T-helper 2 cell treated with Interferon-gamma antibody and Interleukin-4, amounts not matched to agents 5 μg/mL and 100 μg/mL, for 36 hours (primary cell): ENCODE data around the gene IFI35.
A peak's percentile ranks its signal among the peaks of the same experiment; 100 is the strongest.
"Not testable (repeated sequence)": the region's sequence is repeated elsewhere in the genome, so short reads cannot be mapped to it uniquely, and the experiment has no call there.

Experiments
- DNase-seq: peaks from one replicate; pipeline ENCODE4 v3.0.0; 2021; ENCODE audit warnings: low spot score
- H3K27ac Mint-ChIP-seq: one replicate; pipeline ENCODE4 v1.8.0; 2021; ENCODE audit warnings: mild to moderate bottlenecking, mixed read lengths
- H3K27me3 Mint-ChIP-seq: one replicate; pipeline ENCODE4 v1.8.0; 2021; ENCODE audit warnings: low read depth, mixed read lengths
- H3K36me3 Mint-ChIP-seq: one replicate; pipeline ENCODE4 v1.8.0; 2021; ENCODE audit warnings: low read depth, mixed read lengths
- H3K4me1 Mint-ChIP-seq: one replicate; pipeline ENCODE4 v1.8.0; 2021; ENCODE audit warnings: low read depth, mixed read lengths
- H3K4me3 Mint-ChIP-seq: one replicate; pipeline ENCODE4 v1.8.0; 2022; ENCODE audit warnings: mild to moderate bottlenecking, moderate library complexity, mixed read lengths
- H3K9me3 Mint-ChIP-seq: one replicate; pipeline ENCODE4 v1.8.0; 2021; ENCODE audit warnings: mixed read lengths

Gene IFI35

DNA sequence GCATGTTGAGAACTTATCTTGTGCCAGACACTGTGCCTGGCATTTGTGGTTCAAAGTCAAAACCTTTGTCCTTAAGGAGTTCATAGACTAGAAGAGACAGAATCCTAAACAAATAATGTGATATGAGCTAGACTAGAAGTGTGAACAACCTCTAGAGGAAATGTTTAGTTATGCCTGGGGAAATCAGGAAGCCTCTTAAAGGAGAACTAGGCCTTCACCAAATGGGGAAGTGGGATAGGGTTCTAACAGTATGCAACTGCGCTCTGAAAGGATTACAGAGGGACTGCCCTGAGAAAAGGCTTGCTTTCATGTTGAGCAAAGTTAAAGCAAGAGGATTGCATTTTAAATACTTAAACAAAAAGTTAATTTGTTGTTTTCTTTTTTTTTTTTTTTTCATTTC is 21.4 kb upstream of the IFI35 start:
- Mint-ChIP-seq H3K4me1 (peaks cover 17% of the 10 kb centered on the region), H3K9me3 (no peaks in the 10 kb centered on the region), H3K27ac (no peak overlapping the region), H3K36me3 (peaks cover 45% of the 10 kb centered on the region), H3K27me3 (no peaks in the 10 kb centered on the region), H3K4me3 (no peak overlapping the region)
- no peak for DNase-seq

DNA sequence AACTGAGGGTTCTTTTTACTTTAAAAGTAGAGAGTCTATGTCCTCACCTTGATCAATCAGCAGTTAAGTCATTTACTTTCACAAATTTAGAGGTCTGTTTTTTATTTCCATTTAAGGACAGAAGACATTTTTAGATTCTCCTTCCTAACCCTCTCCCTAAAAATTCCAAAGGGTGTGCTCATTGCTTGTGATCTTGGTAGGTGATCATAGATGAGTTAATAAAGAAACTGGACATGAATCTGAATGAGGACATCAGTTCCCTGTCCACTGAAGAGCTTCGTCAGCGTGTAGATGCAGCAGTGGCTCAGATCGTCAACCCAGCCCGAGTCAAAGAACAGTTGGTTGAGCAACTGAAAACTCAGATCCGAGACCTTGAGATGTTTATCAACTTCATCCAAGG is 17.4 kb upstream of the IFI35 start:
- Mint-ChIP-seq H3K27ac (no peak overlapping the region), H3K36me3 (peaks cover 54% of the 10 kb centered on the region), H3K4me3 (no peak overlapping the region), H3K27me3 (no peaks in the 10 kb centered on the region), H3K4me1 (peaks cover 7% of the 10 kb centered on the region), H3K9me3 (no peaks in the 10 kb centered on the region)
- no peak for DNase-seq

GRCh38 chr17:42989726-42990652 is 16.6 kb upstream of the IFI35 start:
- Mint-ChIP-seq H3K27ac (no peak overlapping the region), H3K36me3 (peaks cover 57% of the 10 kb centered on the region), H3K9me3 (no peaks in the 10 kb centered on the region), H3K4me3 (no peak overlapping the region), H3K4me1 (peaks cover 3% of the 10 kb centered on the region), H3K27me3 (no peaks in the 10 kb centered on the region)
- no peak for DNase-seq

DNA sequence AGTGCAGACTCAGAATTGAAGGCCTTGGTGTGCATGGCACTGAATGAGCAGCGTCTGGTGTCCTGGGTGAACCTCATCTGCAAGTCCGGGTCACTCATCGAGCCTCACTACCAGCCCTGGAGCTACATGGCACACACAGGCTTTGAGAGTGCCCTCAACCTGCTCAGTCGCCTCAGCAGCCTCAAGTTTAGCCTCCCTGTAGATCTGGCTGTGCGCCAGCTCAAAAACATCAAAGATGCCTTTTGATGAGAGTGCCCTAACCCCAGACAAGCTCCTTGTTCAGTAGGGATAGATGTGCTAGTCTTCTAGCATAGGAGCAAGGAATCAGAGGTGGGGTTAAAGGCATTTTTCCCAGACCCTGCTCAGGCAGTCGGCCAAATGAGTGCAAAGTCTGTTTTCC is 15.1 kb upstream of the IFI35 start:
- H3K9me3 Mint-ChIP-seq, result no peaks in the 10 kb centered on the region
- H3K4me1 Mint-ChIP-seq, result no peaks in the 10 kb centered on the region
- DNase-seq, result no peak
- no peak overlapping the region for H3K27ac Mint-ChIP-seq
- H3K27me3 Mint-ChIP-seq, result no peaks in the 10 kb centered on the region
- no peak overlapping the region for H3K4me3 Mint-ChIP-seq
- H3K36me3 Mint-ChIP-seq, result peaks cover 46% of the 10 kb centered on the region

DNA sequence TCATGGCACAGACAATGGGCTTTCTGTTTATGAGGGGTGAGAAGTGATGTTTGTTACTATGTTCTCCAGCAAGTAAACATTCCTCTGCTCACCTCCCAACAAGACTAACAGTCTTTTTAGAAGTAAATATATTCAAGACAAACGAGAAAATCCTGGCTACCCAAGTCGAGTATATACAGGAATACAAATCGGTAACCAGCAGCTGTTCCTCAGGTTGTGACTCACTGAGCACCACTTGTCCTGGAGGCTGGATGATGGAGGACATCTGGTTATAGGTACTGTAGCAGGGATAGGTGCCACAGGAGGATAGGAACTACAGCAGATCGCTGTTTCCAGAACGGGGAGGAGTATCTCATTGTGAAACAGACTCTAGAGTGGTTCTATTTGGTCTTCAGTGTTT is 13.7 kb upstream of the IFI35 start:
- Mint-ChIP-seq H3K27me3 (no peaks in the 10 kb centered on the region), H3K27ac (no peak overlapping the region), H3K36me3 (peaks cover 43% of the 10 kb centered on the region), H3K4me3 (no peak overlapping the region), H3K4me1 (peaks cover 10% of the 10 kb centered on the region), H3K9me3 (no peaks in the 10 kb centered on the region)
- DNase-seq, result no peak

GRCh38 chr17:42993913-42994312 is 12.7 kb upstream of the IFI35 start:
- not testable (repeated sequence) for DNase-seq, H3K4me3 Mint-ChIP-seq, H3K27ac Mint-ChIP-seq, H3K9me3 Mint-ChIP-seq, H3K27me3 Mint-ChIP-seq
- peaks cover 12% of the 10 kb centered on the region for H3K4me1 Mint-ChIP-seq
- peaks cover 37% of the 10 kb centered on the region for H3K36me3 Mint-ChIP-seq

- H3K27ac Mint-ChIP-seq, result peak overlapping the region; percentile 99
- no peak for DNase-seq
- peak overlapping the region; percentile 96 for H3K4me3 Mint-ChIP-seq
- peaks cover 24% of the 10 kb centered on the region for H3K4me1 Mint-ChIP-seq
- no peaks in the 10 kb centered on the region for H3K9me3 Mint-ChIP-seq
- H3K36me3 Mint-ChIP-seq, result peaks cover 43% of the 10 kb centered on the region
- H3K27me3 Mint-ChIP-seq, result no peaks in the 10 kb centered on the region
These were observed 9.1 kb upstream of the IFI35 start for GRCh38 chr17:42997390-42997983.

GRCh38 chr17:42997984-42998938 is 8.3 kb upstream of the IFI35 start, which contains the start of gene RPL27:
RPL27 (plus strand) TSS chr17:42998419; CDS start chr17:42998751, 332 bp downstream.
- Mint-ChIP-seq H3K4me3 (peak within 1 kb of the TSS; percentile 96), H3K4me1 (peaks cover 24% of the 10 kb centered on the region), H3K36me3 (peaks cover 47% of the 10 kb centered on the region), H3K9me3 (no peaks in the 10 kb centered on the region), H3K27ac (peak within 1 kb of the TSS; percentile 99), H3K27me3 (no peaks in the 10 kb centered on the region)
- DNase-seq, result peak; percentile 97

GRCh38 chr17:42999003-42999525 is 7.5 kb upstream of the IFI35 start:
- Mint-ChIP-seq H3K27me3 (no peaks in the 10 kb centered on the region), H3K4me3 (peak overlapping the region; percentile 96), H3K4me1 (peaks cover 24% of the 10 kb centered on the region), H3K36me3 (peaks cover 49% of the 10 kb centered on the region), H3K9me3 (no peaks in the 10 kb centered on the region), H3K27ac (peak overlapping the region; percentile 99)
- no peak for DNase-seq

- not testable (repeated sequence) for H3K27ac Mint-ChIP-seq, H3K4me3 Mint-ChIP-seq, H3K9me3 Mint-ChIP-seq
These were observed 5.7 kb upstream of the IFI35 start for GRCh38 chr17:43000894-43001293.

GRCh38 chr17:43003542-43004172 is 2.9 kb upstream of the IFI35 start:
- peaks cover 50% of the 10 kb centered on the region for H3K36me3 Mint-ChIP-seq
- no peak overlapping the region for H3K27ac Mint-ChIP-seq
- DNase-seq, result no peak
- H3K4me1 Mint-ChIP-seq, result peaks cover 21% of the 10 kb centered on the region
- no peaks in the 10 kb centered on the region for H3K27me3 Mint-ChIP-seq
- H3K9me3 Mint-ChIP-seq, result no peaks in the 10 kb centered on the region
- no peak overlapping the region for H3K4me3 Mint-ChIP-seq

More at GRCh38 chr17:43000894-43001293, 5.7 kb upstream of the IFI35 start:
- Mint-ChIP-seq H3K36me3 (peaks cover 46% of the 10 kb centered on the region), H3K4me1 (peaks cover 24% of the 10 kb centered on the region)
- H3K27me3 Mint-ChIP-seq, DNase-seq: not testable (repeated sequence)

DNA sequence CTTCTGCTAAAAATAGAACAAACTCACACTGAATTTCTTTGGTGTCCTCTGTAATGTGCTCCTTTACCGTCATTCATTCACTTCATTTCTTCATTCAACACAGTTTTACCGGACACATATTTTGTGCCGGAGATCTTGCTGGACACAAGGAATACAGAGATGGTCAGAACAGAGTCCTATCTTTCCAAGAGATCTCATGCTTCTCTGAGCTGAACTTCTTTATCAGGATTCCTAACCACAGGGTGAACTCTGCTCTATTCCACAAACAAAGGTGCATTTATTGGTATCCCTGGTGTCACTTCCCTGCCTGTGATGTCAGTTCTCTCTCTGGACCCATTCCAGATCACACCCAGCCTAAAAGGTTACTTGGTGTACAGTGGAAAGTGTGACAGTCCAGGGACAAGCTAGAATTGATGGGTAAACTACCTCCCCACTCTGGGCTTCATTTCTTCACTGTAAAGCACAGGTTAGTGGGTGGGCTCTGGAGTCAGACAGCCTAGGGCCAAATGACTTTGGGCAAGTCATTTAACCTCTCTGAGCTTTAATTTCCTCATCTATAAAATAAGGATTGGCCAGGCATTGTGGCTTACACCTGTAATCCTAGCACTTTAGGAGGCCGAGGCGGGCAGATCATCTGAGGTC is 4.2 kb downstream of the IFI35 start:
- H3K4me1 Mint-ChIP-seq, result peaks cover 19% of the 10 kb centered on the region
- H3K4me3 Mint-ChIP-seq, result no peak overlapping the region
- DNase-seq, result no peak
- no peaks in the 10 kb centered on the region for H3K27me3 Mint-ChIP-seq
- peaks cover 39% of the 10 kb centered on the region for H3K36me3 Mint-ChIP-seq
- H3K27ac Mint-ChIP-seq, result peak overlapping the region; percentile 7
- H3K9me3 Mint-ChIP-seq, result no peaks in the 10 kb centered on the region
